ENCODE measurements around the gene C12orf60. TPM values are rescaled to one million over a fixed set of nuclear protein-coding genes. Genes with fewer than 3 reads are reported as not detected.

The C12orf60 gene
- total RNA-seq, 1 experiment from 2014 or later: 1.9 TPM

DNA sequence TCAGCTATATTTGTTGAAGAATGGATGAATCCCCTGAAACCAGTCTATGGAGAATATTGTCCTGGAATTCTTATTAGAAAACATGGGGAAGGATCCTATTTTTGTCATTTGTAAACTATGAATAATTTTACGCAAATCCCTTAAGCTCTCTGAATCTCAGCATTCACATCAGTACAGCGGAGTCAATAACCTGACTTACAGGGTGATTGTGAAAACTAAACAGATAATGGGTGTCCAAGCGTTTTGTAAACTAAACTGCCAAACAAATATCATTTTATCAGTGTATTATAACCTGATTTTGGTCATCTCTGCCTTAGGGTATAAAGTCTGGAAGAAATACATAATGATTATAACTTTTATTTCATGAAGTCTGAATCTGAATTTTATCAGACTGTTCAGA lies 29.9 kb downstream of the C12orf60 start:
- Histone ChIP-seq H3K4ac (ENCODE audit: low read depth, low read length) (no peak overlapping the region), H2AK5ac (ENCODE audit: insufficient read length, low read length) (no peak overlapping the region), H4K20me1 (ENCODE audit: control insufficient read depth, insufficient read depth, insufficient read length) (no peaks in the 10 kb centered on the region), H3K27me3 (ENCODE audit: insufficient read depth, low read length) (no peaks in the 10 kb centered on the region), H3K79me2 (ENCODE audit: insufficient read depth, low read length) (no peaks in the 10 kb centered on the region; the same call in 1 of the 2 replicates), H3K18ac (ENCODE audit: insufficient read length, low read depth, low read length) (no peak overlapping the region), H2AFZ (ENCODE audit: low read length) (no peak overlapping the region), H3K14ac (ENCODE audit: insufficient read depth, low read length) (no peak overlapping the region), H3K23ac (ENCODE audit: insufficient read length, low read depth, low read length) (no peak overlapping the region), H2BK20ac (ENCODE audit: low read depth, low read length, poor library complexity, severe bottlenecking) (no peak overlapping the region), H3K9me3 (ENCODE audit: control insufficient read depth, low read depth, low read length) (no peaks in the 10 kb centered on the region), H4K5ac (ENCODE audit: insufficient read length, low read depth, low read length) (no peak overlapping the region), H3K56ac (ENCODE audit: insufficient read length, low read depth, low read length) (no peak overlapping the region), H3T11ph (ENCODE audit: low read length) (no peak overlapping the region), H3K27ac (ENCODE audit: insufficient read length, low read depth, low read length) (no peak overlapping the region), H3K79me1 (ENCODE audit: insufficient read depth, low read depth, low read length, poor library complexity, severe bottlenecking) (no peaks in the 10 kb centered on the region), H3K23me2 (ENCODE audit: insufficient read length, low read depth, low read length, poor library complexity, severe bottlenecking) (no peaks in the 10 kb centered on the region), H2BK5ac (ENCODE audit: insufficient read length, low read length) (no peak overlapping the region), H3K9ac (ENCODE audit: extremely low read depth, insufficient read length, low read length) (no peak overlapping the region), H4K91ac (ENCODE audit: insufficient read length, low read depth, low read length) (no peak overlapping the region), H3K4me2 (ENCODE audit: insufficient read depth, insufficient read length, low read length) (no peak overlapping the region), H4K8ac (replicated peaks; ENCODE audit: insufficient read length, low read depth, low read length) (no peak overlapping the region), H2BK15ac (ENCODE audit: low read depth, low read length) (no peak overlapping the region), H3K4me1 (ENCODE audit: insufficient read depth, low read length) (no peaks in the 10 kb centered on the region), H2BK12ac (ENCODE audit: insufficient read length, low read depth, low read length) (no peak overlapping the region), H2BK120ac (ENCODE audit: low read depth, low read length, poor library complexity, severe bottlenecking) (no peak overlapping the region)
- Mint-ChIP-seq H3K4me1 (0 out of 4 replicates have a peak, but pooled peaks cover 0 to 3% of the 10 kb centered on the region in 2 experiments), H3K9me3 (peaks cover 0 to 2% of the 10 kb centered on the region in 2 experiments; a peak in 1 of 5 replicates), H3K4me3 (no peak overlapping the region), H3K27ac (no peak overlapping the region), H3K27me3 (ENCODE audit: low read depth) (no peaks in the 10 kb centered on the region), H3K36me3 (ENCODE audit: insufficient read depth in 1 of 3, low read depth in 3 of 3) (no peaks in the 10 kb centered on the region)
- DNase-seq: no peak
- no CpG with 5 or more reads among the region's 3 CpGs for WGBS (ENCODE audit: extremely low coverage, insufficient read length, low lambda C conversion rate)
- TF ChIP-seq CTCF (conservative IDR thresholded peaks at IDR 0.05): no peak
